ENCODE measurements around the gene STRBP. TPM values are rescaled to one million over a fixed set of nuclear protein-coding genes. Genes with fewer than 3 reads are reported as not detected.

The STRBP gene
- total and polyA plus RNA-seq, 9 donors: 4.9 to 18.8 (median 11.2) TPM

GRCh38 chr9:123091459-123091858 lies 176.9 kb downstream of the STRBP start:
- no peaks in the 10 kb centered on the region for H3K27me3 ChIP-seq
- H3K4me3 ChIP-seq: no peak overlapping the region
- no peak for TF ChIP-seq POLR2A (IDR thresholded peaks at IDR 0.05)
- no peak for TF ChIP-seq CTCF (IDR thresholded peaks at IDR 0.05)
- no peak for TF ChIP-seq EP300 (IDR thresholded peaks at IDR 0.05)
- H3K36me3 ChIP-seq: no peaks in the 10 kb centered on the region
- H3K27ac ChIP-seq: no peak overlapping the region
- DNase-seq: no peak
- no peaks in the 10 kb centered on the region for H3K9me3 ChIP-seq
- intact Hi-C loops (cut with DNase I): no loop called here
- 76 to 87% (median 80%) methylated on average over 2 of the region's 2 CpGs for WGBS, 3 donors
- H3K4me1 ChIP-seq (ENCODE audit: insufficient read depth): peaks cover 3% of the 10 kb centered on the region

- TF ChIP-seq POLR2A (IDR thresholded peaks at IDR 0.05): no peak
- no peak for TF ChIP-seq CTCF (IDR thresholded peaks at IDR 0.05)
- TF ChIP-seq EP300 (IDR thresholded peaks at IDR 0.05): no peak
- no peak for DNase-seq
- no peaks in the 10 kb centered on the region for H3K36me3 ChIP-seq
- 34 to 57% (median 43%) methylated on average over 2 of the region's 2 CpGs for WGBS, 3 donors
- no peaks in the 10 kb centered on the region for H3K27me3 ChIP-seq
- intact Hi-C loops (cut with DNase I): no loop called here
- peaks cover 3% of the 10 kb centered on the region for H3K4me1 ChIP-seq (ENCODE audit: insufficient read depth)
- no peaks in the 10 kb centered on the region for H3K9me3 ChIP-seq
- no peak overlapping the region for H3K4me3 ChIP-seq
- no peak overlapping the region for H3K27ac ChIP-seq
Observed at GRCh38 chr9:123090956-123091355, 177.4 kb downstream of the STRBP start.

- peaks cover 3% of the 10 kb centered on the region for H3K4me1 ChIP-seq (ENCODE audit: insufficient read depth)
- no peak for DNase-seq
- TF ChIP-seq EP300 (IDR thresholded peaks at IDR 0.05) (no peak), POLR2A (IDR thresholded peaks at IDR 0.05) (no peak)
- H3K27ac ChIP-seq: no peak overlapping the region
- no peak overlapping the region for H3K4me3 ChIP-seq
- intact Hi-C loops (cut with DNase I): no loop called here
- WGBS, 3 donors: 58 to 63% (median 59%) methylated on average over 8 of the region's 8 CpGs
- H3K36me3 ChIP-seq: no peaks in the 10 kb centered on the region
- H3K27me3 ChIP-seq: no peaks in the 10 kb centered on the region
- no peaks in the 10 kb centered on the region for H3K9me3 ChIP-seq
Observed at GRCh38 chr9:123090198-123090896, 178.0 kb downstream of the STRBP start.

DNA sequence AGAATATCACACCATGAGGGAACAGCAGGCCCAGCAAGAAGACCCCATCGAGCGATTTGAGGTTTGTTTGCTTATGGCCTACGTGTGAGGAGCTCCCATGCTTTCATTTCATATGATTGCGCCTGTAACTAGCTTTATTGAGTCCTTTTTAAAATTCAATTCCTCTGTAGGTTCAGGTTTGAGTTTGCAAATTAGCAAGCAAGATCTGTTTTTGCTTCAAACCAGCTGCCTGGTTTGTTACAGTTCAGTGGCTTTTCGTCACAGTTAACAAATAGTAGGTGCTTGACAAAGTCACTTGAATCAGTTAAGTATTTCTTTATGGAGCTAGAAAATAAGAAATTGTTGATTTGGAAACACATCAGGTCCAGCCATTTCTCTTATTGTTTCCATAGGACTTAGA lies 178.6 kb downstream of the STRBP start:
- Histone ChIP-seq H3K4me3 (no peak overlapping the region), H3K27me3 (no peaks in the 10 kb centered on the region), H3K4me1 (ENCODE audit: insufficient read depth) (peaks cover 3% of the 10 kb centered on the region), H3K27ac (no peak overlapping the region), H3K36me3 (no peaks in the 10 kb centered on the region), H3K9me3 (no peaks in the 10 kb centered on the region)
- intact Hi-C loops (cut with DNase I): loop anchor here in 1 of 4 donors (10.0 kb wide), 1 partner anchor 265 kb away; the partner anchor contains the start of gene CRB2
- WGBS, 3 donors: 97 to 98% (median 97%) methylated on average over 5 of the region's 5 CpGs
- no peak for TF ChIP-seq POLR2A (IDR thresholded peaks at IDR 0.05)
- no peak for TF ChIP-seq CTCF (IDR thresholded peaks at IDR 0.05)
- no peak for TF ChIP-seq EP300 (IDR thresholded peaks at IDR 0.05)
- no peak for DNase-seq

DNA sequence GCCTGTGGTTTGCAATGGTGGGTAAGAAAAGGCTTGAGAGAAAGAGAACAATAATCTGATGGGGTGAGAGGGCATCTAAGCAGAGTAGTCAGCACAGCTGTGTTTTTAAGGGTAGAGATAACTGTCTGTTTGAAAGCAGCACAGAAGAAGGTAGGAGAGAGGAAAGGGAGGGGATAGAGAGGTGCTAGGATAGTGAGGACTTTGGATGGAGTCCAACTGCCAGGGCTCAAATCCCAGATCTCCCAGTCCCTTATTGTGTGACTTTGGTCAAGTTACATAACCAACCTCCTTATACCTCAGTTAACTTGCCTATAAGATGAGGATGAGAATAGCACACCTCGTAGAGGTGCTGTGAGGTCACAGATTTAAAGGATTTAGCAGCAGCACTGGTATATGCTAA lies 179.3 kb downstream of the STRBP start:
- Histone ChIP-seq H3K4me1 (ENCODE audit: insufficient read depth) (peaks cover 3% of the 10 kb centered on the region), H3K9me3 (no peaks in the 10 kb centered on the region), H3K27ac (no peak overlapping the region), H3K4me3 (no peak overlapping the region), H3K27me3 (no peaks in the 10 kb centered on the region), H3K36me3 (no peaks in the 10 kb centered on the region)
- intact Hi-C loops (cut with DNase I): loop anchor here in 1 of 4 donors (10.0 kb wide), 1 partner anchor 266 kb away; the partner anchor contains the start of gene CRB2
- no peak for DNase-seq
- 97 to 100% (median 97%) methylated on average over 1 of the region's 1 CpG for WGBS, 3 donors
- TF ChIP-seq EP300 (IDR thresholded peaks at IDR 0.05) (no peak), POLR2A (IDR thresholded peaks at IDR 0.05) (no peak), CTCF (IDR thresholded peaks at IDR 0.05) (no peak)
